ENCODE measurements around the gene CBL.

The CBL gene

GRCh38 chr11:119277660-119278059 is 71.5 kb downstream of the CBL start:
- Histone ChIP-seq H3K27me3 (ENCODE audit: insufficient read depth, low read length, poor library complexity) (no peaks in the 10 kb centered on the region), H4K20me1 (ENCODE audit: insufficient read depth, low read length) (no peaks in the 10 kb centered on the region), H2AFZ (ENCODE audit: low read depth, low read length) (no peak overlapping the region), H3K4me3 (ENCODE audit: low read depth in 1 of 2, low read length in 2 of 2) (no peak overlapping the region), H3K9me3 (ENCODE audit: insufficient read depth, low read length, severe bottlenecking) (no peaks in the 10 kb centered on the region), H3K79me2 (ENCODE audit: insufficient read depth, low read length) (no peaks in the 10 kb centered on the region), H3K36me3 (ENCODE audit: insufficient read depth, low read length) (peaks cover 75% of the 10 kb centered on the region), H3K4me2 (ENCODE audit: insufficient read depth, low read length) (no peak overlapping the region), H3K4me1 (ENCODE audit: insufficient read depth, low read length) (no peaks in the 10 kb centered on the region), H3K9ac (ENCODE audit: low read depth, low read length) (no peak overlapping the region), H3K27ac (ENCODE audit: low read length) (no peak overlapping the region)
- TF ChIP-seq CTCF (IDR thresholded peaks at IDR 0.05; ENCODE audit: borderline replicate concordance, extremely low read depth, low read length, poor library complexity, severe bottlenecking) (no peak), EZH2 (IDR thresholded peaks at IDR 0.05; ENCODE audit: borderline replicate concordance, low read depth, low read length, severe bottlenecking) (no peak)
- ATAC-seq (ENCODE audit: insufficient read depth, low read depth) (no peak), DNase-seq (no peak)

GRCh38 chr11:119282495-119282894 is 76.4 kb downstream of the CBL start:
- Histone ChIP-seq H3K4me1 (ENCODE audit: insufficient read depth, low read length) (no peaks in the 10 kb centered on the region), H2AFZ (ENCODE audit: low read depth, low read length) (no peak overlapping the region), H3K4me3 (ENCODE audit: low read depth in 1 of 2, low read length in 2 of 2) (no peak overlapping the region), H3K27ac (ENCODE audit: low read length) (no peak overlapping the region), H3K9ac (ENCODE audit: low read depth, low read length) (no peak overlapping the region), H3K36me3 (ENCODE audit: insufficient read depth, low read length) (peaks cover 58% of the 10 kb centered on the region), H3K27me3 (ENCODE audit: insufficient read depth, low read length, poor library complexity) (no peaks in the 10 kb centered on the region), H3K4me2 (ENCODE audit: insufficient read depth, low read length) (no peak overlapping the region), H4K20me1 (ENCODE audit: insufficient read depth, low read length) (no peaks in the 10 kb centered on the region), H3K79me2 (ENCODE audit: insufficient read depth, low read length) (no peaks in the 10 kb centered on the region), H3K9me3 (ENCODE audit: insufficient read depth, low read length, severe bottlenecking) (no peaks in the 10 kb centered on the region)
- TF ChIP-seq CTCF (IDR thresholded peaks at IDR 0.05; ENCODE audit: borderline replicate concordance, extremely low read depth, low read length, poor library complexity, severe bottlenecking) (no peak), EZH2 (IDR thresholded peaks at IDR 0.05; ENCODE audit: borderline replicate concordance, low read depth, low read length, severe bottlenecking) (no peak)
- no peak for DNase-seq
- ATAC-seq (ENCODE audit: insufficient read depth, low read depth): no peak

GRCh38 chr11:119284344-119285157 is 78.4 kb downstream of the CBL start:
- Histone ChIP-seq H3K9me3 (ENCODE audit: insufficient read depth, low read length, severe bottlenecking) (peaks cover 4% of the 10 kb centered on the region), H3K4me3 (ENCODE audit: low read depth in 1 of 2, low read length in 2 of 2) (no peak overlapping the region), H3K27me3 (ENCODE audit: insufficient read depth, low read length, poor library complexity) (no peaks in the 10 kb centered on the region), H3K9ac (ENCODE audit: low read depth, low read length) (no peak overlapping the region), H3K4me1 (ENCODE audit: insufficient read depth, low read length) (no peaks in the 10 kb centered on the region), H3K27ac (ENCODE audit: low read length) (no peak overlapping the region), H3K4me2 (ENCODE audit: insufficient read depth, low read length) (no peak overlapping the region), H3K79me2 (ENCODE audit: insufficient read depth, low read length) (no peaks in the 10 kb centered on the region), H3K36me3 (ENCODE audit: insufficient read depth, low read length) (peaks cover 59% of the 10 kb centered on the region), H4K20me1 (ENCODE audit: insufficient read depth, low read length) (no peaks in the 10 kb centered on the region), H2AFZ (ENCODE audit: low read depth, low read length) (no peak overlapping the region)
- ATAC-seq (ENCODE audit: insufficient read depth, low read depth) (peak; percentile 87), DNase-seq (no peak)
- TF ChIP-seq EZH2 (IDR thresholded peaks at IDR 0.05; ENCODE audit: borderline replicate concordance, low read depth, low read length, severe bottlenecking) (no peak), CTCF (IDR thresholded peaks at IDR 0.05; ENCODE audit: borderline replicate concordance, extremely low read depth, low read length, poor library complexity, severe bottlenecking) (peak; percentile 65)
